Activated naive CD4-positive, alpha-beta T cell treated with anti-CD3 and anti-CD28 coated beads for 36 hours (primary cell): ENCODE data around the gene NOM1. TPM values are rescaled to one million over a fixed set of nuclear protein-coding genes. Genes with fewer than 3 reads are reported as not detected.

ENCODE experiments used
- CTCF ChIA-PET: fragments of 350-600 bp; sonication (Branson Sonifier 250); formaldehyde crosslinking; loops from one replicate; lab custom pipeline; 2021; ENCODE audit warnings: antibody characterized with exemption; lab: Charles Lee
- DNase-seq: peaks from one replicate; pipeline ENCODE4 v3.0.0-alpha.2; 2020
- H3K27ac Mint-ChIP-seq: one replicate; pipeline ENCODE4 v1.8.0; 2021; ENCODE audit warnings: mild to moderate bottlenecking, mixed read lengths
- H3K27me3 Mint-ChIP-seq: one replicate; pipeline ENCODE4 v1.8.0; 2021; ENCODE audit warnings: low read depth, mixed read lengths
- H3K36me3 Mint-ChIP-seq: one replicate; pipeline ENCODE4 v1.8.0; 2021; ENCODE audit warnings: low read depth, mixed read lengths
- H3K4me1 Mint-ChIP-seq: one replicate; pipeline ENCODE4 v1.8.0; 2021; ENCODE audit warnings: low read depth, mixed read lengths
- H3K4me3 Mint-ChIP-seq: one replicate; pipeline ENCODE4 v1.8.0; 2021; ENCODE audit warnings: mild to moderate bottlenecking, moderate library complexity, mixed read lengths
- H3K9me3 Mint-ChIP-seq: one replicate; pipeline ENCODE4 v1.8.0; 2021; ENCODE audit warnings: mixed read lengths
- intact Hi-C: fragments of 100-400 bp; cut with micrococcal nuclease; formaldehyde crosslinking; loops from one replicate; pipeline ENCODE4 v1.15.1; 2023
- total RNA-seq, 2 experiments: library from RNA; stranded (reverse); gene quantifications; one replicate each; pipeline ENCODE4 v1.2.3, GENCODE V29; 2021

The NOM1 gene
- total RNA-seq, 2 experiments from 2014 or later, result 26.0 to 28.3 TPM

DNA sequence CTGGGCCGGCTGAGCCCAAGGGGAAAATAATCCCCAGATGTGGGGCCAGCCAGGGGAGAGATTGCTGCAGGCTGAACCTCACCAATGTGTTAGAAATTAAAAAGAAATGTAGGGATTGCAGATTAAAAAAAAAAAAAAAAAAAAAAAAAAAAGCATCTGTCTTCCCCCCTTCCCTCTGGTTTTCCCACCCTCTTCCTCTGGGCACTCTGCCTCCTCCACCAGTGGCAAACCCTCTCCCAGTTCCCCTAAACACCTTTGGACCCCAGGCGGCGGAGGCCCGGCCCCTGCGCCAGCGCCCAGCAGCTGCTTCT, 53.9 kb downstream of the NOM1 start:
- Mint-ChIP-seq H3K4me1 (peaks cover 28% of the 10 kb centered on the region), H3K27me3 (peaks cover 74% of the 10 kb centered on the region), H3K36me3 (no peaks in the 10 kb centered on the region), H3K4me3 (no peak overlapping the region), H3K27ac (no peak overlapping the region), H3K9me3 (no peaks in the 10 kb centered on the region)
- intact Hi-C loops, result loop anchor here (5.0 kb wide), 2 partner anchors 384 to 689 kb away; no protein-coding TSS in a partner anchor
- CTCF ChIA-PET, result no interaction called here
- DNase-seq, result no peak

DNA sequence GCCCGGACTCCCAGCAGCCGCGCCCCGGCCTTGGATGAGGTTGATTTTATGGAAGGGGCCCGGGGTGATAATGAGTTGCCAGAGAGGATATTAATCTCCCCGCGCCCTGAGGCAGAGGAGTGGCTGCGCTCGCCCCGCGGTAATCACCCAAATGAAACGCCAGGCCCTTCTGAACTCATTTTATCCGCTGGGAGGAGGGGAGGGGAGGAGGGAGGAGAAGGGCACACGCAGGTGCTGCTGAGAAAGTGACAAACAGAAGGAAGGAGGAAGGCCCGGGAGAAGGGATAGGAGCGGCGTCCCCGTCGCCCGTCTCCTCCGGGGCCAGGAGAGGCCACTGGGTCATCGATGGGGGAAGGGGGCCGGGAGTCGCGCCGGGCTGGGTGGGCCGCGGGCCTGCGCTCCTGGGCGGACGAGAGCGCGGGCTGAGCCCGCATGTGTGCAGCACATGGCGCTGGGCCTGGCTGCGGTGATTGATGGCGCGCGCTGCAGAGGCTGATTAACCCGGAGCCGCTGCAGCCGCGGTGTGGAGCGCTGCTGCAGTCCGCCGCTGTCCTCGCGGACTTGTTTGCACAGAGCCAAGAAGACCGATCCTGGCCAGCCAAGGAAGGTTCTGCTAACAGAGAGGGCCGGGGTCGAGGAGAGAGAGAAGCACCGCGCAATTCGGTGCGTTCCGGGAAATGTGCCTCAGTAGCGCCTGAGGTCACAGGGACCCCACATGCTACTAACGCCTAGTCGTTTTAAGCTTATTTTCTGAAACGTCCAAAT, 54.4 kb downstream of the NOM1 start:
- no peaks in the 10 kb centered on the region for H3K36me3 Mint-ChIP-seq
- no peak overlapping the region for H3K4me3 Mint-ChIP-seq
- no peaks in the 10 kb centered on the region for H3K9me3 Mint-ChIP-seq
- CTCF ChIA-PET, result no interaction called here
- H3K4me1 Mint-ChIP-seq, result peaks cover 28% of the 10 kb centered on the region
- intact Hi-C loops, result loop anchor here (5.0 kb wide), 2 partner anchors 383 to 688 kb away; no protein-coding TSS in a partner anchor
- no peak overlapping the region for H3K27ac Mint-ChIP-seq
- no peak for DNase-seq
- H3K27me3 Mint-ChIP-seq, result peaks cover 74% of the 10 kb centered on the region

DNA sequence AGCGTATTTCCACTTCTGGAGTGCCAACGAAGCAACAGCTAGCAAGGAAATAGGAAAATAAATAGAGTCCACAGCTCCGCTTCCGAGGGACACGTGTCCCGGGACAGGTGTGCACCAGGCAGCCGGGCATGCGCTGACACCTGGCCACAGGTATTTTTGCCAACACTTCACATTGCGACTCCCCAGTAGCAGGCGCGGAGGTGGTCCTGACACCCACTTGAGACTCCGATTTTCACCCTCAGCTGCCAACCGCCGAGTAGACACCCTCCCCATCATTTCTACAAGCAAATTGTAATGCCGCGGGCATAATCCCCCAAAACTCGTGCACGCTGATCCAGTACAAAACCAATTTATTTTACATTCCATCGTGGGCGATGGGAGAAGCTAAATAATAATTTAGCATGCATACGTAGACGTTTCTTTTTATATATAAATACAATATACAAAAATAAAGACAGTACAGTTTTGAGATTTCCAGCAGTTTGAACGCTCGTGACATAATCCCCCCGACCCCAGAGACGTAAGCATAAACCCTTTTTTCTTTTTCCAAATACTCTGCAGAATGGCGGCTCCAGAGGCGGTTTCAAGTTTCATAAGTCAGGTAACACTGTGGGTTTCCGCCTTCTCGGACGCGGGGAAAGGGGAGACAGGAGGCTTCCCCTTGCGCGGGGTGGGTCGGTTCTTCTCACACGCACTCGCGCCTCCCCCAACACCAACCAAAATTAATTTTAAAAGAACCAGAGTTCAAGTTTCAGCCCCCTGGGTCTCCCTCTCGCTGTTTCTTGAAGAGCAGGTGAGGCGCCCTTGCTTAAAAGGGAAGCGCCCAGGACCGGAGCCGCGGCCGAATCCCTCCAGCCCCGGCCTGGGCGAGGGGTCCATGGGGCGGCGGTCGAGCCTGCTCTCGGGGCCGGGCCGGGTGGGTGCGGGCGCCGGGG, 55.3 kb downstream of the NOM1 start:
- Mint-ChIP-seq H3K9me3 (no peaks in the 10 kb centered on the region), H3K4me1 (peaks cover 28% of the 10 kb centered on the region), H3K27me3 (peaks cover 77% of the 10 kb centered on the region), H3K27ac (no peak overlapping the region), H3K36me3 (no peaks in the 10 kb centered on the region), H3K4me3 (no peak overlapping the region)
- no peak for DNase-seq
- intact Hi-C loops, result loop anchor here (1.0 to 5.0 kb wide), 4 partner anchors 14 to 1197 kb away; no protein-coding TSS in a partner anchor
- CTCF ChIA-PET, result no interaction called here

DNA sequence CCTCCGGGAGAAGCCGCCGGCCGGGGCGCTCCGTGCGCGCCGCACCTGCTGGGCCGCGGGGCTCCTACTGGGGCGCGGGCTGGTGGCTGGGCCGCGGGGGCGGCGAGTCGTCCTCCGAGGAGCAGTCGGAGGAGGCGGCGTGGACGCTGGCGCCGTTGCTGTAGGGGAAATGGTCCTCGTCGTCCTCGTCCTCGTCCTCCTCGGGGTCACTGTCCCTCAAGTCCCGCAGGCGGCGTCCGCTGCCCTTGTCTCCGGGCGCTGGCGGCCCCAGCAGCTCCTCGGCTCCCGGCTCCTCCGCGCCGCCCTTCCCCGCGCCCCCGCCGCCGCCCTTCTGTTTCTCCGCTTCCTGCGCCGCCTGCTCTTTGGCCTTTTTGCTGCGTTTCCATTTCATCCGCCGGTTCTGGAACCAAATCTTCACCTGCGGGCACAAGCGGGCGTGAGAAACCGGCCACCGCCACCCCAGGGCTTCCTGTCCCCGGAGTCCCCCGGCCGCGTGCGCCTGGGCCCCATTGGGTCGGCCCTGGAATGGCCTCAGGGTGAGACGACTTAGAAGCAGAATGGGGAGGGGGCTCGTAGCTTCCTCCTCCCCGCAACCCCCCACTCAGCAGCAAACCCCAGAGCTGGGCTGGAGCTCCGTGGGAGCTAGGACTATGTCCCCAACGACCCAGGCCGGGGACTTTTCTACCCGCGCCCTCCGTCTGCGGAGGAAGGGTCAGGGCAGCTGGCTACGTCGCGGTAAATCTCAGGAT, 56.1 kb downstream of the NOM1 start:
- Mint-ChIP-seq H3K9me3 (no peaks in the 10 kb centered on the region), H3K4me3 (peak overlapping the region; percentile 29)

DNA sequence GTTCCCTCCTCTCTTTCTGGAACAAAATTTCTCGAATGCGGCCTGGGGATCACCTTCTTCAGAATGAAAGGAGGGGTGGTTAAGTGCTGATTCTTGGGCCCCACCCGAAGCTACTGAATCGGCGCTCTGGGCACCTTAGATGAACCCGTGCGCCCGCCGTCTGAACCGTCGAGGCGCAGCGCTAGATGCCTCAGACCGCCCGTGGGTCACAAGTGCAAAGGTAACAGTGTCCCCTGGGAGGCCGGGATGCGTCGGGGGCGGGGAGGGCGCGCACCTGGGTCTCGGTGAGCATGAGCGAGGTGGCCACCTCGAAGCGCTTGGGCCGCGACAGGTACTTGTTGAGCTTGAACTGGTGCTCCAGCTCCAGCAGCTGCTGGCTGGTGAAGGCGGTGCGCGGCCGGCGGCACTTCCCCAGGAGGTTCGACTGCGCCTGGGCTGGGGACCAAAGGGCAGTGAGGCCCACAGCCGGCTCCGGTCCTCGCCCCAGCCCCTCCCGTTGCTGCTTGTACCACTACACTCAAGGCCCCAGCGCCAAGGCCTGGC, 56.8 kb downstream of the NOM1 start:
- no peak for DNase-seq
- Mint-ChIP-seq H3K9me3 (no peaks in the 10 kb centered on the region), H3K36me3 (no peaks in the 10 kb centered on the region), H3K27ac (no peak overlapping the region), H3K27me3 (peaks cover 72% of the 10 kb centered on the region), H3K4me1 (peaks cover 22% of the 10 kb centered on the region), H3K4me3 (no peak overlapping the region)
- intact Hi-C loops, result loop anchor here (2.0 to 5.0 kb wide), 2 partner anchors 1199 to 1627 kb away; no protein-coding TSS in a partner anchor
- CTCF ChIA-PET, result no interaction called here

More for the DNA sequence above, 56.1 kb downstream of the NOM1 start:
- CTCF ChIA-PET, result no interaction called here
- no peak for DNase-seq
- H3K4me1 Mint-ChIP-seq, result peaks cover 27% of the 10 kb centered on the region
- no peaks in the 10 kb centered on the region for H3K36me3 Mint-ChIP-seq
- intact Hi-C loops, result loop anchor here (1.0 to 5.0 kb wide), 3 partner anchors 13 to 1627 kb away; no protein-coding TSS in a partner anchor
- H3K27me3 Mint-ChIP-seq, result peaks cover 74% of the 10 kb centered on the region
- H3K27ac Mint-ChIP-seq, result no peak overlapping the region

DNA sequence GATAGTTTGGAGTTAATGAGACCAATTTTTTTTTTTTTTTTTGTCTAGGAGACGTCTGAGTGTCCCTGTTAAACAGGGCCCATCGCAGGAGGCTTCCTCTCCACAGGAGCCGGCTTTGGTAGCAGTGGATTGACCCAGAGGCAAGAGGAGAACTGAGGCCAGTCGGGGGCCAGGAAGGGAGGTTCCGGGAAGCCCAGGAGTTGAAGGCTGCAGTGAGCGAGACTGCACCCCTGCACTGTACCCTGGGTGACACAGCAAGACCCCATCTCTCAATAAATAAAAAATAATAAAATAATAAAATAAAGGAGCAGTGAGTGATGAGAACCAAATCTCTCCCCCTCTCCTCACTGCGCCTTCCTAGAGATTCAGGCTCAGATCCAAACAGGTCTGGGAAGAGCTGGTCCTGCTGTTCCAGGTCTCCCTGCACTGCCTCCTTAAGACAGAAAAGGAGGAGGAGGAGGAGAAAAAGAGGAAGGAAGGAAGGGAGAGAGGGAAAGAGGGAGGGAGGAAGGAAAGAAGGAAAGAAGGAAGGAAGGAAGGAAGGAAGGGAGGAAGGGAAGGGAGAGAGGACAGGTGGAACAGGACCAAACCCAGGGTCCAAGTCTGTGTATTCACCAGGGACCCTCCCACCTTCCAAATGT, 57.4 kb downstream of the NOM1 start:
- no peaks in the 10 kb centered on the region for H3K36me3 Mint-ChIP-seq
- CTCF ChIA-PET, result no interaction called here
- H3K27ac Mint-ChIP-seq, result no peak overlapping the region
- intact Hi-C loops, result loop anchor here (2.0 to 5.0 kb wide), 2 partner anchors 1200 to 1628 kb away; no protein-coding TSS in a partner anchor
- peaks cover 27% of the 10 kb centered on the region for H3K4me1 Mint-ChIP-seq
- H3K9me3 Mint-ChIP-seq, result no peaks in the 10 kb centered on the region
- peaks cover 73% of the 10 kb centered on the region for H3K27me3 Mint-ChIP-seq
- no peak overlapping the region for H3K4me3 Mint-ChIP-seq
- no peak for DNase-seq

DNA sequence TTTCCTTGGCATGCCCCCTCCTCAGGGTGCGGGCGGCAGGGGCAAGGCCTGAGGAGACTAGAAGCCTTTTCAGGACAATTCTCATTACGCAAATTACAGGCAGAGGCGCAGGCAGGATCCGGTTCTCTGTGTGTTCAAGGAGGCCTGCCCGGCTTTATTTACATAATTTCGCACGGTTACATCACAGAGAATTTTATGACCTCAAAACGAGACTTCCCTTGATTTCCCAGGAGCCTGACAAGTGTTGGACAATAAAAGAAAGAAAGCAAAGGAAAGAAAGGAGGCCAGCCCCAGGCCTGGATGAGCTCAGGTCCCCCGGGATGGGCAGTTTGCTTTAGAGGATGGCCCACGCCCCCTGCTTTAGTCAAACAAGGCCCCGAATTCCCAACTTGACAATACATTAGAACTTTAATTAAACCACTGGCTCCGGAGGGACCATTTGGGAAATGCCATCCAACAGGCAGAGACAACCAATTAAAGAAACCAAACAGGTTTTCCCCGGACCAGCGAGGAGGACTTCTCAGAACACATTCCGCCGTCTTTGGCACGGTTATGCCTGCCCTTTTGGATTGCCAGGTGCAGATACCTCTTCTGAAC, 58.1 kb downstream of the NOM1 start:
- H3K27me3 Mint-ChIP-seq, result peaks cover 73% of the 10 kb centered on the region
- H3K36me3 Mint-ChIP-seq, result no peaks in the 10 kb centered on the region
- H3K4me3 Mint-ChIP-seq, result no peak overlapping the region
- no peaks in the 10 kb centered on the region for H3K9me3 Mint-ChIP-seq
- intact Hi-C loops, result loop anchor here (2.0 to 5.0 kb wide), 2 partner anchors 1200 to 1629 kb away; no protein-coding TSS in a partner anchor
- peaks cover 26% of the 10 kb centered on the region for H3K4me1 Mint-ChIP-seq
- no peak overlapping the region for H3K27ac Mint-ChIP-seq
- CTCF ChIA-PET, result no interaction called here
- no peak for DNase-seq

DNA sequence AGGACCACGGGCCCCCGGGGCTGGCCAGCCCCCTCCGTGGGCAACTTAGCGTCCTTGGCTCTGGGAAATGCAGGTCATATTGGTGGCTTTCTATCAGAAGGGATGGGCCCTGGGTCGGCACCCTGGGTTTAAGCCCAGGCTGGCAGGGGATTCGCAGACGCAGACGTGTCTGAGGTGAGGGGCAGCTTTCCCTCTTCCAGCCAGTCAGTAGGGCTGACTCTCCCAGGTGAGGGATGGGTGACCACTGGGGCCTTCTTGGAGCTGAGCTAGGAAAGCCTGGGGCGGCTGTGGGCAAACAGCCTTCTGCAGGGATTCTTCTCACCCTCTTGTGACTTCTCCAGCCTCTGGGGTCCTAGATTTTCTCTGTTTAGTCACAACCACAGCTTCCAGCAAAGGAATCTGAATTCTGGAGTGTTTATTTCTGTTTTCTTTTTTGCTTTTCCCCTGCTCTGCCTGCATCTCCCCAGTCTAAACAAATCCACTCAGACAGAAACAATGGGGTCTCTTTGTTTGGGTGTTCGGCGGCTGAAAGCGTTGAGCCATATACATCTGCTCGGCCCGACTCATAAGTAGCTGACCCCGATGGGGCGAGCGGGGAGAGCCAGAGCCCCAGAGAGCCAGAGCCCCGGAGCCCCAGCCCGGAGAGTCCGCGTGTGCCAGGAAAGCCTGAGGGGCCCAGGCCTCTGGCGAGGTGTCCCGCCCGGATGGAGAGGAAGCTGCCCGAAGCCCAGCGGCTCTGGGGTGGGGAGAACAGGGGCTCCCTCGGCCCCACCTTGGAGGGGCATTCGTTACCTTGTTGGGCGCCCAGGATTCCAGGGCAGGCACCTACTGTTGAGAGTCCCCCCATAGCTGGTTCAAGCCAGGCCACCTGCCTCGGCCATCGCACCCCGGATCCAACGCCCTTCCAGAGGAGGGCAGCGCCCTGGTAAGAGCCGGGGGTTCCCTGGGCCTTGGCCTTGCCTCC, 59.0 kb downstream of the NOM1 start:
- no peak for DNase-seq
- H3K4me1 Mint-ChIP-seq, result peaks cover 26% of the 10 kb centered on the region
- CTCF ChIA-PET, result no interaction called here
- peaks cover 80% of the 10 kb centered on the region for H3K27me3 Mint-ChIP-seq
- H3K9me3 Mint-ChIP-seq, result no peaks in the 10 kb centered on the region
- no peaks in the 10 kb centered on the region for H3K36me3 Mint-ChIP-seq
- H3K4me3 Mint-ChIP-seq, result no peak overlapping the region
- intact Hi-C loops, result loop anchor here (5.0 kb wide), 1 partner anchor 1201 kb away; no protein-coding TSS in a partner anchor
- no peak overlapping the region for H3K27ac Mint-ChIP-seq

DNA sequence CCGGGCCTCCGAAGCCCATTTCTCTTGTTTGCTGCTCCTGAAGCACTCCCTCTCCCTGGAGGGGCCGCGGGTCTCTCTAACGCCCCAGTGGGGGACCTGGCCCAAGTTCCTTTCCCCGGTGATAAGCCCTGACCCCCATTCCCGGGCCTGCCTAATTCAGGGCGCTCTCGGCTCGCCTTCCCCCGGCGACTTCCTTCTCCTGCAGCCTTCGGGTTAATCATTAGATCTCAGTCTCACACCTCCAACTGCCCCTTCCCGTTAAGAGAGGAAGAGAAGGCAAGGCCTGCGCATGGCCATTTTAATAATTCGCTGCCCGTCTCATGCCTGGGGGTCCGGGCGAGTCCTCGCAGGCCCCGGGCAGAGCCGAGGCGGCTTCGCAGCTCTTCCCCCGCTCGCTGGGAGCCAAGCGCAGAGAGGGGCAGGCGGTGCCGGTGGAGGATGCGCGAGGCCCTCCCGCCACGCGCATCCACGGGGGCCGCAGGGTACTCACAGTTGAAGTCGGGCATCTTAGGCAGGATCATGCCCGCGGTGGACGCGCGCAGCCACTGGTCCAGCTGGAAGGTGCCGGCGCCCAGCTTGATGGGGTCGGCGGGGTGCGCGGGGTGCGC, 59.8 kb downstream of the NOM1 start:
- Mint-ChIP-seq H3K27ac (no peak overlapping the region), H3K36me3 (no peaks in the 10 kb centered on the region), H3K27me3 (peaks cover 79% of the 10 kb centered on the region), H3K9me3 (no peaks in the 10 kb centered on the region), H3K4me3 (peak overlapping the region; percentile 18), H3K4me1 (peaks cover 21% of the 10 kb centered on the region)
- CTCF ChIA-PET, result no interaction called here
- intact Hi-C loops, result loop anchor here (5.0 kb wide), 1 partner anchor 1202 kb away; no protein-coding TSS in a partner anchor
- no peak for DNase-seq
